MCF 10A (cell line): ENCODE measurements around the gene OS9. TPM values are rescaled to one million over a fixed set of nuclear protein-coding genes. Genes with fewer than 3 reads are reported as not detected.

Experiments
- BruUV-seq: library from RNA; stranded (reverse); fragments of 400-500 nt; replicated peaks from 2 replicates; lab custom pipeline; 2021; lab: Mats Ljungman, UMichigan
- CTCF ChIA-PET: fragments of 300-600 bp; sonication (Branson Sonifier 250); formaldehyde crosslinking; extraction: SDS; loops from one replicate; lab custom pipeline; 2021; ENCODE audit warnings: antibody characterized with exemption, inconsistent platforms; lab: Yijun Ruan, JAX
- POLR2A ChIA-PET: fragments of 300-600, 350-650 bp; sonication (Branson Sonifier 250); formaldehyde crosslinking; extraction: SDS; loops from one replicate; lab custom pipeline; 2020; ENCODE audit warnings: antibody characterized with exemption, inconsistent platforms; lab: Yijun Ruan, JAX
- DNase-seq: peaks from one replicate; pipeline ENCODE4 v3.0.0-alpha.2; 2018; ENCODE audit not compliant: unreplicated experiment
- H3K27ac Mint-ChIP-seq: one replicate; pipeline ENCODE4 v1.8.0; 2022; ENCODE audit warnings: mild to moderate bottlenecking, low read depth, mixed read lengths; ENCODE audit not compliant: unreplicated experiment
- H3K27me3 Mint-ChIP-seq: one replicate; pipeline ENCODE4 v1.8.0; 2022; ENCODE audit warnings: mixed read lengths; ENCODE audit not compliant: insufficient read depth, unreplicated experiment
- H3K36me3 Mint-ChIP-seq: one replicate; pipeline ENCODE4 v1.8.0; 2022; ENCODE audit warnings: mild to moderate bottlenecking, moderate library complexity, mixed read lengths; ENCODE audit not compliant: insufficient read depth, unreplicated experiment
- H3K4me1 Mint-ChIP-seq: one replicate; pipeline ENCODE4 v1.8.0; 2022; ENCODE audit warnings: mixed read lengths; ENCODE audit not compliant: insufficient read depth, unreplicated experiment
- H3K4me3 Mint-ChIP-seq: one replicate; pipeline ENCODE4 v1.8.0; 2022; ENCODE audit warnings: mild to moderate bottlenecking, moderate library complexity, mixed read lengths; ENCODE audit not compliant: unreplicated experiment
- H3K9me3 Mint-ChIP-seq: one replicate; pipeline ENCODE4 v1.8.0; 2022; ENCODE audit warnings: mixed read lengths; ENCODE audit not compliant: unreplicated experiment
- CTCF ChIP-seq: fragments of 200-600 bp; IDR thresholded peaks from one replicate; pipeline ENCODE4 v1.8.0; 2022; ENCODE audit warnings: antibody characterized with exemption, mild to moderate bottlenecking; ENCODE audit not compliant: unreplicated experiment
- intact Hi-C: fragments of 100-400 bp; cut with micrococcal nuclease; formaldehyde crosslinking; loops from 2 replicates; pipeline ENCODE4 v1.14.1; 2022
- total RNA-seq: library from RNA; stranded (reverse); gene quantifications from 2 replicates; pipeline ENCODE4 v1.2.3, GENCODE V29; 2022

The OS9 gene
- total RNA-seq, 1 experiment from 2014 or later, result 125 TPM

- Mint-ChIP-seq H3K27ac (no peak overlapping the region), H3K36me3 (peaks cover 46% of the 10 kb centered on the region), H3K27me3 (no peaks in the 10 kb centered on the region), H3K4me3 (no peak overlapping the region), H3K9me3 (no peaks in the 10 kb centered on the region), H3K4me1 (no peaks in the 10 kb centered on the region)
- DNase-seq, result no peak
- no TSS peak for BruUV-seq
- TF ChIP-seq CTCF, result no peak
- ChIA-PET CTCF (no interaction called here), POLR2A (interaction anchor here (1.3 kb wide), 1 partner anchor 10 kb away, joined by 4 read pairs; no protein-coding TSS in a partner anchor)
- intact Hi-C loops, result no loop called here
Measured at GRCh38 chr12:57700317-57700716, 6.4 kb downstream of the OS9 start.

- Mint-ChIP-seq H3K4me3 (no peak overlapping the region), H3K36me3 (peaks cover 46% of the 10 kb centered on the region), H3K9me3 (no peaks in the 10 kb centered on the region), H3K4me1 (no peaks in the 10 kb centered on the region), H3K27ac (no peak overlapping the region), H3K27me3 (no peaks in the 10 kb centered on the region)
- intact Hi-C loops, result no loop called here
- ChIA-PET CTCF (interaction anchor here (0.6 to 0.8 kb wide), 4 partner anchors 13 to 198 kb away, joined by 3 to 5 read pairs (median 4); no protein-coding TSS in a partner anchor), POLR2A (interaction anchor here (0.6 to 1.4 kb wide), 3 partner anchors 13 to 141 kb away, joined by 3 to 6 read pairs (median 5); partner anchors contain the start of gene OS9)
- BruUV-seq, result no TSS peak
- DNase-seq, result no peak
- TF ChIP-seq CTCF, result no peak
Measured at GRCh38 chr12:57707250-57707649, 13.3 kb downstream of the OS9 start.

- BruUV-seq, result no TSS peak
- Mint-ChIP-seq H3K4me1 (no peaks in the 10 kb centered on the region), H3K9me3 (no peaks in the 10 kb centered on the region), H3K27ac (no peak overlapping the region), H3K36me3 (peaks cover 36% of the 10 kb centered on the region), H3K27me3 (no peaks in the 10 kb centered on the region), H3K4me3 (no peak overlapping the region)
- no peak for DNase-seq
- ChIA-PET POLR2A (interaction anchor here (1.4 kb wide), 1 partner anchor 51 kb away, joined by 3 read pairs; no protein-coding TSS in a partner anchor), CTCF (interaction anchor here (0.6 to 0.8 kb wide), 6 partner anchors 14 to 1549 kb away, joined by 3 to 6 read pairs (median 4); no protein-coding TSS in a partner anchor)
- intact Hi-C loops, result no loop called here
- TF ChIP-seq CTCF, result no peak
Measured at GRCh38 chr12:57708296-57708695, 14.4 kb downstream of the OS9 start.

GRCh38 chr12:57712701-57713100 lies 18.8 kb downstream of the OS9 start:
- intact Hi-C loops, result no loop called here
- CTCF ChIA-PET, result interaction anchor here (1.4 to 2.7 kb wide), 1 partner anchor 13 kb away, joined by 8 to 10 read pairs; no protein-coding TSS in a partner anchor
- Mint-ChIP-seq H3K27ac (no peak overlapping the region), H3K27me3 (no peaks in the 10 kb centered on the region), H3K4me1 (no peaks in the 10 kb centered on the region), H3K4me3 (no peak overlapping the region), H3K36me3 (peaks cover 42% of the 10 kb centered on the region), H3K9me3 (no peaks in the 10 kb centered on the region)
- BruUV-seq, result no TSS peak
- DNase-seq, result no peak
- POLR2A ChIA-PET, result no interaction called here
- TF ChIP-seq CTCF, result no peak
